ENCODE measurements around the gene TTLL12. TPM values are rescaled to one million over a fixed set of nuclear protein-coding genes. Genes with fewer than 3 reads are reported as not detected.

TTLL12 gene
- total RNA-seq, 2 experiments from 2014 or later: 41.3 to 43.0 TPM

DNA sequence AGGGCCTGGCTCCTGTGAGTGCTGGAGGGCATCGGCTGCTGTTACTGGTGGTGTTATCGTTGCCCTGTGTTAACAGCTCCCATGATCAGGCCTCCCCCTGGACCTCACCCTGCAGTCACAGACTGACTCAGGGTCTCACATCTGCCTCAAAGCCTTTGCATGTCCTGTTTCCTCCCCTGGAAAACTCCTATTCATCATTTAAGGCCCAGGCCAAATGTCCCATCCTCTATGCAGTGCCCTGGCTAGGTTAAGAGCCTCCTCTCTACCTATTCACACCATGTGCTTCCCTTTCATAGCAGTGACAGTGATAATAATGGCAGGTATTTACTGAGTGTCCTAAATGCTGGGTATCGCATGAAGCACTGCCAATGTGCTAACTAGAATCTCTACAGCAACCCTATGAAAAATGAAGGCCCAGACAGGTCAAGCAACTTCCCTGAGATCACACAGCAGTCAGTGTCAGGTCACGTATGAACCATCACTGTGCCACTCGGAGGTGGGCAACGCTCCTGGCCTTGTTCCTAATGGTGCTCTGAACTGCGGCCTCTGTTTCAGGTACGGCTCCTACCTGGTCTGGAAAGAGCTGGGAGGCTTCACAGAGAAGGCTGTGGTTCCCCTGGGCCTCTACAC lies 26.3 kb downstream of the TTLL12 start:
- Mint-ChIP-seq H3K36me3 (ENCODE audit: low read depth) (peaks cover 7% of the 10 kb centered on the region), H3K27ac (no peak overlapping the region), H3K9me3 (no peaks in the 10 kb centered on the region), H3K27me3 (no peaks in the 10 kb centered on the region), H3K4me3 (no peak overlapping the region), H3K4me1 (peaks cover 2% of the 10 kb centered on the region)
- CTCF ChIA-PET: no interaction called here
- POLR2A ChIA-PET: no interaction called here
- no peak for DNase-seq

DNA sequence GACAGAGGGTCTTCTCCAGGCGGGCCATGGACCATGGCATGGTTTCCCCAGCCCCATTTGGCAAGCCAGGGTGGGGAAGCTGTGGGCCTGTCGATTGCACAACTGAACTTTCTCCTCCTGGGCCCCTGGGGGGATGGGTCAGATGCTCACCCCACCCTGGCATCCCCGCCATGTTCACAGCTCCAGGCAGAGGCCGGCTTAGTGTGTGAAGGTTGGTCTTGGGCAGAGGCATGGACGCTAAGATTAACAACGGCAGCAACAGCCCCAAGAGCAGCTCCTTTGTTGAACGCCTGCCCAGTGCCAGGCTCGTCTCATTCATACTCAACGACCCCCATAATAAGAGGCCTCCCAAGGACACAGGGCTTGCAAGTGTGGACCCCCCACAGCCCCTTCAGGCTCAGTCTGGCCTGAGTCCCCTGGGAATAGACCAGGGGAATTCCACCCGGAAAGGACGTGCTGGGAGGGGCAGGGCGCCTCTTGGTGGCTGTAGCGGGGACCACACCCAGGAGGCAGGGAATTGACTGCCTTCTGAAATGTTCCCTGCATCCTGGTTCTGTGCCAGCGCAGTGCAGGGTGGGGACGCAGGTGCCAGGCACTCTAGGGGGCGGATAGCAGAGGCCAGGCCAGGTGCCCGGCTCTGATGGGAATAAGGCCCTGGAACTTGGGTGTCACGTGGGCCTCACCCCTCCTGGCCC lies 27.3 kb downstream of the TTLL12 start:
- DNase-seq: no peak
- no peak overlapping the region for H3K4me3 Mint-ChIP-seq
- peaks cover 7% of the 10 kb centered on the region for H3K36me3 Mint-ChIP-seq (ENCODE audit: low read depth)
- no peak overlapping the region for H3K27ac Mint-ChIP-seq
- ChIA-PET CTCF (no interaction called here), POLR2A (no interaction called here)
- H3K27me3 Mint-ChIP-seq: no peaks in the 10 kb centered on the region
- H3K4me1 Mint-ChIP-seq: peaks cover 4% of the 10 kb centered on the region
- H3K9me3 Mint-ChIP-seq: no peaks in the 10 kb centered on the region

DNA sequence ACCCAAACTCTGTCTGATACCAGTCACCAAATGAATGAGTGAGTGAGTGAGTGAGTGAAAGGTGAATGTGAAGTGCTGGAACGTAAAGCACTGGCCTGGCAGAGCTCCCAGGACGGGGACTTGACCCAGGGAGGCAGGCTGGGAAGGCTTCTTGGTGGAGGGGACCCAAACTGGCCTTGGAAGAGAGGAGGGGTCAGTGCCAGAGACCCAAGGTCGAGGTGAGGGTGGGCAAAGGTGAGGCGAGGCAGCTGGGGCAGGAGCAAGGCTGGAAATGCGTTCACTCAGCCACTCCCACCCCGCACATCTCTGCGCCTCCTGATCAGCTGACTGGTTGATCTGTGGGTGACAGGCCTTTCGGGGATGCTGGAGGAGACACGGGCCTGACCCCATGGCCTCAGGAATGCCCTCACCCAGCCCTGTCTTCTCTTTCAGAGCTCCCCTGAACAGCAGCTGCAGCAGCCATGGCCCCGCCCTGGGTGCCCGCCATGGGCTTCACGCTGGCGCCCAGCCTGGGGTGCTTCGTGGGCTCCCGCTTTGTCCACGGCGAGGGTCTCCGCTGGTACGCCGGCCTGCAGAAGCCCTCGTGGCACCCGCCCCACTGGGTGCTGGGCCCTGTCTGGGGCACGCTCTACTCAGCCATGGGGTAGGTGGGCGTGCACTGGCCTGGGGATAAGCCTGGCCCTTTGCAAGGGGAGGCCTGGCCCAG lies 28.0 kb downstream of the TTLL12 start:
- no peak for DNase-seq
- Mint-ChIP-seq H3K4me1 (peaks cover 5% of the 10 kb centered on the region), H3K9me3 (no peaks in the 10 kb centered on the region), H3K36me3 (ENCODE audit: low read depth) (peaks cover 6% of the 10 kb centered on the region), H3K27me3 (no peaks in the 10 kb centered on the region), H3K4me3 (no peak overlapping the region), H3K27ac (no peak overlapping the region)
- ChIA-PET POLR2A (no interaction called here), CTCF (interaction anchor here (1.6 kb wide), 1 partner anchor 10 kb away, joined by 3 read pairs; no protein-coding TSS in a partner anchor)

DNA sequence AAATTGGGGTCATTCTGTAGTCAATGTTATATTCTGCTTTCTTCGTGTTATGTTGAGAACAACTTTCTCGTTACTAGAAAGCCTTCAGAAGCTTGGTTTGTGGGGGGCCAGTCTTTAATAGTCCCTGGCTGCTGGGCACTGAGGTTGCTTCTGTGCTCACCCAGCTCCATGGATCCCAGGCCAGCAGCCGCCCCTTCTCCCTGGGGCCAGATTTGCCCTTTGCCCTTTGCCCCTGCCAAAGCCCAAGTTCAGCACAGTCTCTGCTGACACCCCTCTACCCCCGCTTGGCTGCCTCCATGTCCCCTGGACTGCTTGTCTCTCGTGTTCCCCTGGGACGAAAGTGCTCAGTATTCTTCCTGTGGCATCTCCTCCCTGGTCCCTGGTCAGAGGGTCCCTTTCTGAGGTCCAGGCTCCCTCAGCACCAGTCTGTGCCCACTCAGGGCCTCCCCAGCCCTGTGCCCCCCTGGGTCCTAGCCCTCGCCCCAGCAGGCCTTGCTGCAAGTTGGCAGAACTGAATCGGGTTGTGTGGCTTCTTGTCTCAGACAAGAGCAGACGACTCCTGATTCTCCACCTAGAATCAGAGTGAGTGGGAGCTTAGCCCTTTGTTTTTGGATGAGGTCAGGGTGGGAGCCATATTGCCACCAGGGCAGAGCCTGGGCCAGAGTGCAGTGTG lies 28.9 kb downstream of the TTLL12 start:
- peaks cover 4% of the 10 kb centered on the region for H3K36me3 Mint-ChIP-seq (ENCODE audit: low read depth)
- H3K4me1 Mint-ChIP-seq: peaks cover 8% of the 10 kb centered on the region
- no peaks in the 10 kb centered on the region for H3K27me3 Mint-ChIP-seq
- ChIA-PET CTCF (interaction anchor here (1.6 kb wide), 1 partner anchor 11 kb away, joined by 3 read pairs; no protein-coding TSS in a partner anchor), POLR2A (interaction anchor here (1.0 kb wide), 1 partner anchor 29 kb away, joined by 3 read pairs; no protein-coding TSS in a partner anchor)
- H3K4me3 Mint-ChIP-seq: no peak overlapping the region
- H3K27ac Mint-ChIP-seq: no peak overlapping the region
- no peak for DNase-seq
- no peaks in the 10 kb centered on the region for H3K9me3 Mint-ChIP-seq

DNA sequence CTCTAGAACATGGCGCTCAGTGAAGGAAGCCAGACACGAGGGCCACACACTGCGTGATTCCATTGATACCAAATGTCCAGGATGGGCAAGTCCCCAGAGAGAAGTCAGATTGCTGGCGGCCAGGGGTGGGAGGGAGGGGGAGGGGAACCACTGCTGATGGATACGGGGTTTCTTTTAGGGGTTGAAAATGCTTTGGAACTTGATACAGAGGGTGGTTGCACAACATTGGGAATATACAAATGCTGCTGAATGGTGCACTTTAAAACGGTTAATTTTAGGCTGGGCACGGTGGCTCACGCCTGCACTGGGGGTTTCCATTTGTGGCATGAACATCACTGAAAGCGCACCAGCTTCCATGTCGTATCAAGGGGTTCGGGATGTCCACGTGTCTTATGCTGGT lies 30.5 kb downstream of the TTLL12 start:
- no peaks in the 10 kb centered on the region for H3K9me3 Mint-ChIP-seq
- DNase-seq: no peak
- no peaks in the 10 kb centered on the region for H3K27me3 Mint-ChIP-seq
- no peak overlapping the region for H3K4me3 Mint-ChIP-seq
- H3K4me1 Mint-ChIP-seq: peaks cover 10% of the 10 kb centered on the region
- peaks cover 4% of the 10 kb centered on the region for H3K36me3 Mint-ChIP-seq (ENCODE audit: low read depth)
- ChIA-PET POLR2A (no interaction called here), CTCF (no interaction called here)
- H3K27ac Mint-ChIP-seq: no peak overlapping the region

DNA sequence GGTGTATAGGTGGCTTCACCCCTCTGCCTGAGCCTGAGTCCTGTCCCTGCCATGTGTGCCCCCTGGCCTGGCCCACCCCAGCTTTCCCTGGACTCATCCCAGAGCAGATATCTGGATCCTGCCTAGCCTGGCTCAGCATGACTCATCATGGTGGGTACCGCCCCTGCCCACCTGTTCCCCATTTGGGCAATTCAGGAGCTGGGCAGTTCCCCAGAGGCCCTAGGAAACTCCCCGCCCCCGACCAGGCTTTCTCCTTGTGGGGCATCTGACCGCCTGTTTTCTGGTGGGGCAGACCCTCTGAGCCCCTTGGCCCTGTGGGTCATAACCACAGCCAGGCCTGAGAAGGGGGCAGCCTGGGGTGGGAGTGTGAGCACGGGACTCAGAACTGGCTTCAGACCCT lies 31.1 kb downstream of the TTLL12 start:
- Mint-ChIP-seq H3K27me3 (no peaks in the 10 kb centered on the region), H3K27ac (no peak overlapping the region), H3K4me3 (no peak overlapping the region), H3K36me3 (ENCODE audit: low read depth) (peaks cover 2% of the 10 kb centered on the region), H3K9me3 (no peaks in the 10 kb centered on the region), H3K4me1 (peaks cover 13% of the 10 kb centered on the region)
- ChIA-PET POLR2A (interaction anchor here (1.3 kb wide), 1 partner anchor 25 kb away, joined by 3 read pairs; no protein-coding TSS in a partner anchor), CTCF (no interaction called here)
- DNase-seq: no peak

DNA sequence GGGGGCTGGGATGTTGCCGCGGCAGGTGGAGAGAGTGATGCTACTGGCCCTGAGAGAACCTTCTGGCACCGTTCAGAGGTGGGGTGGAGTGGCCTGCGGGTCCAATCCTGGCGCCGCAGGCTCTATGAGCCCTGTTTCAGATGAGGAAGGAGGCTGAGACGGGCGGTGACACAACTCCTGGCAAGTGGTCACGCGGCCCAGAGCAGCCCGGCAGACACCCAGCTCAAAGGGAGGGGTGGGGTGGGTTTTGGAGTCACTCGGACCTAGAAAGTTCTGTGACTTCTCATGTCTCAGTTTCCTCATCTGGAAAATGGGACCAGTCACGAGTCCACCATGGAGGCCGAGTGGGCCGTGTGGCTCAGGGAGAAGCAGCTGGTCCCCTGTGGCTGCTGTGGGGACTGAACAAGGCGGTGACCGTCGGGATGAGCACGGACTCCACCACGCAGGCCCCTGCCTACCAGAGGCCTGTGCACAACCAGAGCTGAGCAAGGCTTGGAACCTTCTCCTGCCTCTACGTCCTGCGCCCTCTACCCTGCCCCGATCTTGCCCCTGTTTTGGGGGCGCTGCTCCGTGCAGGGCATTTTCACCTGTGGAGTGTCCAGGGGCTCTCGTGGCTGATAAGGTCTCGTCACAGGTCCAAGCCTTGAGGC lies 31.9 kb downstream of the TTLL12 start:
- Mint-ChIP-seq H3K4me3 (no peak overlapping the region), H3K36me3 (ENCODE audit: low read depth) (peaks cover 2% of the 10 kb centered on the region), H3K27me3 (no peaks in the 10 kb centered on the region), H3K4me1 (peaks cover 17% of the 10 kb centered on the region), H3K9me3 (no peaks in the 10 kb centered on the region), H3K27ac (no peak overlapping the region)
- ChIA-PET CTCF (no interaction called here), POLR2A (interaction anchor here (1.3 kb wide), 1 partner anchor 25 kb away, joined by 3 read pairs; no protein-coding TSS in a partner anchor)
- DNase-seq: no peak

DNA sequence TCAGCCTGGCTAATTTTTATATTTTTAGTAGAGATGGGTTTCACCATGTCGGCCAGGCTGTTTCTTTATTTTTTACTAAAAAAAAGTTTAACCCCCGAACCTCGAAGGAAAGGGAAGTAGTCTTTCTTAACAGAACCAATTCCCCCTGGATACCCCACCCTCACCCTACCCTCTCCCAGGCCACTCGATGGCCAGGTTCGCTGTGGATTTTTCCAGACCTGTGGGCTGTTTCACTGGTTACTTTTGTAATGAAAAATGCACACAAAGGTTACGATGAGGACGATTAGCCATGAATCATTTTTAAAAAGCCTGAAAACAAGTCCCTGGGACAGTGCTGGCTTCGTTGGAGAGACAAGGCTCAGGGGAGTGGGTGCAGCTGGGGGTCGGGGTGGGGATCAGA lies 33.0 kb downstream of the TTLL12 start:
- ChIA-PET CTCF (no interaction called here), POLR2A (interaction anchor here (1.6 kb wide), 1 partner anchor 11 kb away, joined by 10 read pairs; the partner anchor contains the start of gene MCAT)
- Mint-ChIP-seq H3K27ac (no peak overlapping the region), H3K4me3 (no peak overlapping the region), H3K27me3 (no peaks in the 10 kb centered on the region), H3K9me3 (no peaks in the 10 kb centered on the region), H3K36me3 (ENCODE audit: low read depth) (no peaks in the 10 kb centered on the region), H3K4me1 (peaks cover 18% of the 10 kb centered on the region)
- DNase-seq: no peak

DNA sequence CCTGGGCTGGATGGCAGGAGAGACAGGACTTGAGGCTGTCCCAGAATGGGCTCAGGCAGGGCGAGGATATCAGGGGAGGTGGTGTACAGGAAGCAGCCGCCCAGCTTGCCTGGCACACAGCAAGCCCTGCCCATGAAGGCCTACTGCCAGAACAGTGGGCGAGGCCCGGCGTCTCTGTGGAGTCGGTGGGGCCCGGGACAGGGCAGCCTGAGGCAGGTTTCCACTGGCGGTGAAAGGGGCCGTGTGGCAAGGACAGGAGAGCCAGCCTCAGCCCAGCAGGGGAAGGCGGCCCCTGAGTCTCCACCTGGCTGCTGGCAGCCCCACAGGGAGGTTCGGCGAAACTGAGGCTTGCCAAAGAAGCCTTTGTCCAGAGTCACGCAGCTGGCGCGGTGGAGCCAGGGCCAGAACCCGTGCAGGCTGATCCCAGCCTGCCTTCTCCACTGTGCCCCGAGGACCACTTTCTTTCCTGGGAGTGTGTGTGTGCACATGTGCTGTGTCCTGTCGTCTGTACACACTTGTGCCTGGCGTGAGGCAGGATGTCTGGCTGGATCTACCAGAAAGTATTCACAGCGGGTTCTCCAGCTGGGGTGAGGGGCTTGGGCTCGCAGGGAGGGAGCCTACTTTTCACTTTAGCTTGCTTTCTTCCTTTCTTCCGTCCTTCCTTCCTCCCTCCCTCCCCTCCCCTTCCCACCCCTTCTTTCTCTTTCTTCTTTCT lies 34.4 kb downstream of the TTLL12 start:
- Mint-ChIP-seq H3K9me3 (no peaks in the 10 kb centered on the region), H3K27ac (peak overlapping the region; percentile 83), H3K4me1 (peaks cover 30% of the 10 kb centered on the region), H3K36me3 (ENCODE audit: low read depth) (no peaks in the 10 kb centered on the region), H3K4me3 (peak overlapping the region; percentile 90), H3K27me3 (no peaks in the 10 kb centered on the region)
- ChIA-PET CTCF (interaction anchor here (0.6 to 1.1 kb wide), 3 partner anchors 42 to 119 kb away, joined by 3 to 4 read pairs (median 3); partner anchors contain the start of gene BIK), POLR2A (interaction anchor here (1.0 to 1.7 kb wide), 5 partner anchors 9 to 503 kb away, joined by 3 to 11 read pairs (median 5); partner anchors contain the start of genes CYB5R3, MCAT and TTLL12)
- peak; percentile 71 for DNase-seq

DNA sequence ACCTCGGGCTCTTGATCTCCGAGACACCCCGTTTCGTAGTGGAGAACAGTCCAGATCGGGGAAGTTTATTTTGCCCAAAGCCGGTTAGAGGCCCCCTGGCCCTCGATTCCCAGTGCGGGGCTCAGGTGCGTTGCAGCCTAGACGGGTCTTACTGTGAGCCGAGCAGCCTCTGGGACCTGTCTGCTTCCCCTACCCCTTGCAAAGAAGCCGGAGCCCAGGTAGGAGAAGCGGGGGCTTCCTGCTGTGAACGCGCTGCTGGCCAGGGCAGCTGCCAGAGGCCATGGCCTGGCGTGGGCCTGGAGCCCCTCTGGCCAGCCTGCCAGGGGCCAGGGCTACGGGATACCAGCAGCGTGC lies 35.0 kb downstream of the TTLL12 start:
- peak overlapping the region; percentile 90 for H3K4me3 Mint-ChIP-seq
- ChIA-PET CTCF (no interaction called here), POLR2A (interaction anchor here (1.0 to 1.7 kb wide), 5 partner anchors 9 to 503 kb away, joined by 3 to 11 read pairs (median 5); partner anchors contain the start of genes CYB5R3, MCAT and TTLL12)
- H3K27ac Mint-ChIP-seq: peak overlapping the region; percentile 83
- no peaks in the 10 kb centered on the region for H3K27me3 Mint-ChIP-seq
- H3K36me3 Mint-ChIP-seq (ENCODE audit: low read depth): no peaks in the 10 kb centered on the region
- H3K4me1 Mint-ChIP-seq: peaks cover 34% of the 10 kb centered on the region
- H3K9me3 Mint-ChIP-seq: no peaks in the 10 kb centered on the region
- DNase-seq: no peak

DNA sequence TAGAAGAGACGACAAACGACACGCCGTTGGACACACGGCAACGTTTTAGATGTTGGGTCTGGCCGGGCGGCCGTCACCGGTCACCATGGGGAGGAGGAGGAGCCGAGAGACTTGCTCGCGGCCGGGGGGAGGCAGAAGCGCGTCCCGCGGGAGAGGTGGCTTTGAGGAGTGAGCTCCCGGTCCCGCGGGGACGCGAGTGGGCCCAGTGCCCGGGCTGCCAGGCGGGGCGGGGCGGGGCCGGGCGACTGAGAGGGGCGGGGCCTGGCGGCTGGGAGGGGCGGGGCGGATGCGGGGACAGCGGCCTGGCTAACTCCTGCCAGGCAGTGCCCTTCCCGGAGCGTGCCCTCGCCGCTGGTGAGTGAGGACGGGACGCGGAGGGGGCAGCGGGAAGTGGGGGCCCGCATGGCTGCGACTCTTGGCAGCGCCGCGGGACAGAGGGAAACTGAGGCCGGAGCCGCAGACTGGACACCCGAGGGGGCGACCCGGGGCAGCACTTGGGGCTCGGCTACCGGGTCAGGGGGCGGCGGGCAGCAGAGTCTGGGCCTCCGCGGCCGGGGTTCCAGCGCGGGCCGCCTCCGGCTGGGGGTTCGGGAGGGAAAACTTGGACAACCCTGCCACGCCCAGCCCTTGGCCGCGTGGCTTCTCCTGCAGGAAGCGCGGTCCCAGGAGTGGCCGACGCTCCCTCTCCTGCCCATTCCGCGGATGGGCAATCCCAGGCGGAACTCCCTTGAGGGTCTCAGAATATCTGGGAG lies 35.5 kb downstream of the TTLL12 start, which contains the start of gene TSPO:
TSS of gene TSPO (plus strand) at position 309 of the 752 bp plus-strand sequence. CDS start 7,680 bp downstream, outside the sequence.
- peak; percentile 74 for DNase-seq
- Mint-ChIP-seq H3K4me3 (peak within 1 kb of the TSS; percentile 90), H3K27ac (peak within 1 kb of the TSS; percentile 90), H3K9me3 (no peaks in the 10 kb centered on the region), H3K27me3 (no peaks in the 10 kb centered on the region), H3K36me3 (ENCODE audit: low read depth) (no peaks in the 10 kb centered on the region), H3K4me1 (peaks cover 36% of the 10 kb centered on the region)
- POLR2A ChIA-PET: interaction anchor here (0.7 to 1.7 kb wide), 6 partner anchors 13 to 536 kb away, joined by 3 to 11 read pairs (median 3); partner anchors contain the start of genes CYB5R3 and TTLL12
- CTCF ChIA-PET: no interaction called here

Data from activated CD4-positive, alpha-beta memory T cell treated with anti-CD3 and anti-CD28 coated beads, Interleukin-2, amount 10 ng/mL, durations not matched to agents 7 days and 5 days (primary cell).